ENCODE measurements around the gene LILRA6. TPM values are rescaled to one million over a fixed set of nuclear protein-coding genes. Genes with fewer than 3 reads are reported as not detected.

LILRA6 gene
- total RNA-seq, 1 donor from 2014 or later: not detected

DNA sequence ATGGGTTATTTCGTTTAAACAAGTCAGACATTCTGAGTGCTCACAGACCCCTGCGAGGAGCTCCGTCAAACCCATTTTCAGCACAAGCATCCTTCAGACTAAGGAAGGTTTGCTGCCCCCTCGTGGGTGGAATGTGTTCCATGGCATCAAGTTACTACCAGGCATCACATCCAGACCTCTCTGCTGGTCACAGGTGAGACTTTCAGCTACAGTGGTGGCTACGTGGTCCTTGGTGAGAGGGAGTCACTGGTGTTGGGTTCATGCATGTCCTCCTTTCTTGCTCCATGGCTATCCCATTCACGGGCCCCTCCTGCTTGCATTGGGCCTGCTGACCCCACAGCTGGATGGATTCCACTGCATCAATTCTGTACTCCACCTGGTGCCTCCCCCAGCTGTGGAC lies 23.5 kb upstream of the LILRA6 start:
- no peak for DNase-seq (ENCODE audit: extremely low spot score, unreplicated experiment)
- Mint-ChIP-seq H3K27ac (ENCODE audit: unreplicated experiment) (no peak overlapping the region), H3K4me3 (ENCODE audit: unreplicated experiment) (no peak overlapping the region), H3K9me3 (ENCODE audit: unreplicated experiment) (no peaks in the 10 kb centered on the region), H3K27me3 (ENCODE audit: unreplicated experiment) (peaks cover 6% of the 10 kb centered on the region), H3K4me1 (ENCODE audit: unreplicated experiment) (no peaks in the 10 kb centered on the region), H3K36me3 (ENCODE audit: unreplicated experiment) (no peaks in the 10 kb centered on the region)
- peak; percentile 62 for TF ChIP-seq CTCF (IDR thresholded peaks at IDR 0.05)

- no peak overlapping the region for H3K4me3 Mint-ChIP-seq (ENCODE audit: unreplicated experiment)
- H3K27ac Mint-ChIP-seq (ENCODE audit: unreplicated experiment): no peak overlapping the region
- peaks cover 2% of the 10 kb centered on the region for H3K27me3 Mint-ChIP-seq (ENCODE audit: unreplicated experiment)
- H3K9me3 Mint-ChIP-seq (ENCODE audit: unreplicated experiment): no peaks in the 10 kb centered on the region
- H3K4me1 Mint-ChIP-seq (ENCODE audit: unreplicated experiment): no peaks in the 10 kb centered on the region
- no peak for TF ChIP-seq CTCF (IDR thresholded peaks at IDR 0.05)
- no peaks in the 10 kb centered on the region for H3K36me3 Mint-ChIP-seq (ENCODE audit: unreplicated experiment)
- DNase-seq (ENCODE audit: extremely low spot score, unreplicated experiment): no peak
Measured at GRCh38 chr19:54262470-54262869, 19.9 kb upstream of the LILRA6 start.

GRCh38 chr19:54262066-54262465 lies 19.5 kb upstream of the LILRA6 start:
- H3K4me3 Mint-ChIP-seq (ENCODE audit: unreplicated experiment): no peak overlapping the region
- no peak overlapping the region for H3K27ac Mint-ChIP-seq (ENCODE audit: unreplicated experiment)
- H3K4me1 Mint-ChIP-seq (ENCODE audit: unreplicated experiment): no peaks in the 10 kb centered on the region
- H3K27me3 Mint-ChIP-seq (ENCODE audit: unreplicated experiment): peaks cover 2% of the 10 kb centered on the region
- no peak for TF ChIP-seq CTCF (IDR thresholded peaks at IDR 0.05)
- DNase-seq (ENCODE audit: extremely low spot score, unreplicated experiment): no peak
- H3K36me3 Mint-ChIP-seq (ENCODE audit: unreplicated experiment): no peaks in the 10 kb centered on the region
- no peaks in the 10 kb centered on the region for H3K9me3 Mint-ChIP-seq (ENCODE audit: unreplicated experiment)

DNA sequence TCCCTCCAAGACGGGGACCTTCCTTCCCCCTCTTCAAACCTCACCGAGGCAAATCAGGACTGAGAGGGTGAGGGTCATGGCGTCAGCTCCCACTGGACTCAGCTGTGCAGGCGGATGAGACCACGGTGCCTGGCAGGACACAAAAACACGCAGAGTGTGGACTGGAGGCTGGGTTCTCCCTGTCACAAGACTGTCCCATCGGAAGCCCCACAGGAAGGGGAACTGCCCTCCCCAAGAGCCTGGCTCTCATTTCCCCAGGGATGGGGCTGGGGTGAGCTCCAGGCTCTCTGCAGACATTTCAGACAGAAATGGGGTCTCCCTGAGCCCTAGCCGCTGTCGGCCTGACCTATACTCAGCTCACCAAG lies 14.5 kb upstream of the LILRA6 start, which contains the start of gene LILRB5:
LILRB5 (minus strand) TSS at position 158 of the 365 bp plus-strand sequence; CDS start at position 78, 80 bp downstream.
- no peaks in the 10 kb centered on the region for H3K4me1 Mint-ChIP-seq (ENCODE audit: unreplicated experiment)
- DNase-seq (ENCODE audit: extremely low spot score, unreplicated experiment): no peak
- no peaks in the 10 kb centered on the region for H3K36me3 Mint-ChIP-seq (ENCODE audit: unreplicated experiment)
- no peaks in the 10 kb centered on the region for H3K9me3 Mint-ChIP-seq (ENCODE audit: unreplicated experiment)
- no peak for TF ChIP-seq CTCF (IDR thresholded peaks at IDR 0.05)
- no peak within 1 kb of the TSS for H3K27ac Mint-ChIP-seq (ENCODE audit: unreplicated experiment)
- no peak within 1 kb of the TSS for H3K4me3 Mint-ChIP-seq (ENCODE audit: unreplicated experiment)
- peaks cover 2% of the 10 kb centered on the region for H3K27me3 Mint-ChIP-seq (ENCODE audit: unreplicated experiment)

DNA sequence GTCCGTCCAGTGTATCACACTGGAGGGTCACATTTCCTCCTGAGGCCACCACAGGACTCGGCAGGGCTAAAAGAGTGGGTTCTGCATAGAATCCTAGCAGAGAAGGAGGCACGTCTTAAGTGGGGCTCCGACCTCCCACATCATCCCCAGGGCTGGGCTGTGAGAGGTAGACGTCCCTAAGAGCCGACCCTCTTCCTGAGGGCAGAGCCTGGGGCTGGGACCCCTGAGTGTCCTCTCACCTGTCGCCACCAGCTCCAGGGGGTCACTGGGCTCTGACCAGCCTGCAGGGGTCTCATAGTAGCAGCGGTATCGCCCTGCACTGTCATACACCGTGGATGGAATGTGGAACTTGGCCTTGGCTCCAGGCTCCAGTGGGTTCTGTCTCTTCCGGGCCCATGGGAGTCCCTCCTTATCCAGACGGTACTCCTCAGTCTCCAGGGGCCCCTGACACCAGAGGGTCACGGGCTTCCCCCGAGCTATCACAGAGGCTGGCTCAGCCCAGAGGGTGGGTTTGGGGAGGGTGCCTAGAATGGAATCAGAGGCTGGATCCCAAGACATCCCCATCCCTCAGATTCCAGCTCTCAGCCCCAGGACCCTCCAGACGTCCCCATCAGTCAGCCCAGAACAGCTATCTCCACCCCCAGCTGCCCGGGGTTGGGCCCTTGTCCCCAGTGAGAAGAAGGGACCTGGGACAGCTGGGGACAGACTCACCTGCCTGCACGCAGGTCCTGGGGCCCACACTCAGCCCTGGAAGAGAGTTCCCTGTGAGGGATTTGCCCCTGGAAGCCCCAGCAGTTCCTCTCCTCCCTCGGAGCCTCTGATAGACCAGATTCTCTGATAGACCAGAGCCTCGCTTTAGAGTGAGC lies 13.9 kb upstream of the LILRA6 start:
- H3K27ac Mint-ChIP-seq (ENCODE audit: unreplicated experiment): no peak overlapping the region
- no peaks in the 10 kb centered on the region for H3K36me3 Mint-ChIP-seq (ENCODE audit: unreplicated experiment)
- no peak for TF ChIP-seq CTCF (IDR thresholded peaks at IDR 0.05)
- H3K4me3 Mint-ChIP-seq (ENCODE audit: unreplicated experiment): no peak overlapping the region
- no peak for DNase-seq (ENCODE audit: extremely low spot score, unreplicated experiment)
- H3K27me3 Mint-ChIP-seq (ENCODE audit: unreplicated experiment): peaks cover 2% of the 10 kb centered on the region
- H3K4me1 Mint-ChIP-seq (ENCODE audit: unreplicated experiment): no peaks in the 10 kb centered on the region
- no peaks in the 10 kb centered on the region for H3K9me3 Mint-ChIP-seq (ENCODE audit: unreplicated experiment)
